Skeletal muscle satellite cell (primary cell): ENCODE results near the gene APOL6.
"Not testable (repeated sequence)": the region's sequence is repeated elsewhere in the genome, so short reads cannot be mapped to it uniquely, and the experiment has no call there.

ENCODE experiments used
- H3K27me3 ChIP-seq: 2 replicates; pipeline ENCODE4 v1.7.0; 2013; ENCODE audit warnings: low read length; ENCODE audit not compliant: control insufficient read depth, insufficient read depth
- H3K36me3 ChIP-seq: 2 replicates; pipeline ENCODE4 v1.7.0; 2013; ENCODE audit warnings: mild to moderate bottlenecking, control low read depth, low read length; ENCODE audit not compliant: insufficient read depth
- H3K4me1 ChIP-seq: 2 replicates; pipeline ENCODE4 v1.7.0; 2013; ENCODE audit warnings: low read length; ENCODE audit not compliant: control insufficient read depth, insufficient read depth
- H3K4me2 ChIP-seq: 2 replicates; pipeline ENCODE4 v1.7.0; 2013; ENCODE audit warnings: mild to moderate bottlenecking, low read length
- H3K4me3 ChIP-seq: 2 replicates; pipeline ENCODE4 v1.7.0; 2013; ENCODE audit warnings: low read length
- H3K9ac ChIP-seq: 2 replicates; pipeline ENCODE4 v1.7.0; 2013; ENCODE audit warnings: mild to moderate bottlenecking, low read depth, low read length, moderate library complexity
- H3K9me3 ChIP-seq: replicated peaks from 2 replicates; pipeline ENCODE4 v1.7.0; 2013; ENCODE audit warnings: mild to moderate bottlenecking, control low read depth, low read length

The APOL6 gene

DNA sequence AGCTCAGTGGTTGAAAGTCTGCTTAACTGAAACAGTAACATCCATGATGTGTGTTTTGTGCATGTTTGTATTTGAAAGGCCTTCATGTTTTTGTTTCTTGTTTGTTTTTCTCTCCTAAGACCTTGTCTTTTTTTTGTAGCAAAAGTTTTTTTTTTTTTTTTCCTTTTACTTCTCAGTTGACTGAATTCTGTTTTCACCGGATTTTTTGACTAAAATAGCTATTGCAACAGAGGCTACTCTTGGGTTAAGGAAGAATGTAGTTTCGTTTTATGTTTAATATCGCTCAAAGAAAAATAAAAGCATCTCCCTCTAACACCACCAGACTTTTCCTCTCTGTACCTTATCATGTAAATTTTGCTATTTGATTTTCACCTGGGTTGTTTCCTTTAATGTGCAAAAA lies 15.1 kb downstream of the APOL6 start:
- Histone ChIP-seq H3K9me3 (peaks cover 3% of the 10 kb centered on the region), H3K4me3 (no peak overlapping the region), H3K36me3 (peaks cover 3% of the 10 kb centered on the region), H3K27me3 (no peaks in the 10 kb centered on the region), H3K4me1 (peaks cover 12% of the 10 kb centered on the region), H3K9ac (no peak overlapping the region), H3K4me2 (peak overlapping the region; percentile 71)

DNA sequence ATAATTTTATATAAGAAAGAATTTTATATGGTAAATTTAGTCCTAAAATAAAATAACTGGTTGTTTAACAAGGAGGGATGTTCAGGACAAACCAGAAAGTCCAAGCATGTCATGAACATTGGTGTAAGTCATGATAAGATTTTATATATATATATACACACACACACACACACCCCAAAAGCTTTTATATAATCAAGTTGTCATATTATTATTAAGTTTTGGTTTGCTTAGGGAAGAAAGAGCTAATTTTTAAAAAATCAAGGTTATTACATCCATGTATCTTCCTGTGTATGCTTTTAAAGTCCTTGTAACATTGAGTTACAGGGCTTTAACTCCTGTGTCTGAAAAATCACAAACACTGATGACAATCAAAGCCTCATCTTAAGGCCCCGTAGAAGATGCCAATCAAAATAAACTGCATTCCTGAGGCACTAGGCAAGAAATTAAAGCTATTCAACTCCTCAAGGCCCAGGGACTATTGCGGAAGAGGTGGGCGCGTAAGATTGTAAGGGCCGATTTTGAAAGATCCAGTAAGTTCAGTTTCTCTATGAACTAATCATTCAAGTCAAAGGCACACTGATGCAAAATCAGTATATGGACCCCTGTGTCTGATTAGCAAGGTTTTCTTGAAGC lies 16.8 kb downstream of the APOL6 start:
- Histone ChIP-seq H3K9ac (no peak overlapping the region), H3K27me3 (no peaks in the 10 kb centered on the region), H3K4me3 (no peak overlapping the region), H3K4me2 (no peak overlapping the region), H3K9me3 (peaks cover 3% of the 10 kb centered on the region), H3K4me1 (peaks cover 12% of the 10 kb centered on the region), H3K36me3 (no peaks in the 10 kb centered on the region)

DNA sequence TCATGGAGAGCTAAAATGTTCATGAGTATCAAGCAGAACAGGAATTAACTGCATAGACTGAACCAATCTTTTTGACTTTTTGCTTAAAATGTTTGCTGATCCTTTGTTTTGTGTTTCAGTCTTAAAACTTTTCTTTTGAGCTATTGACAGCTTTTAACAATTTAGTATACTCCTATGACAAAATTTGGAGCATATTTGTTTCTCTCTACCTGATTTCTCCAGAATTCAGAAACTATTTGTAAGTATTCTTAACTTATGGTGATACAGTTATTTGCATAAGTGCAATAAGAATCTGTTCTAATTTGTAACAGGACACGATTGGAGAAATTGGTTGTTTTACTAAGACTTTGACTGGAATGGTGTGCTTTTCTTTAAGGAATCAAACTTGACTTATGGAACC lies 18.5 kb downstream of the APOL6 start:
- H3K4me2 ChIP-seq, H3K4me3 ChIP-seq, H3K27me3 ChIP-seq, H3K9me3 ChIP-seq, H3K9ac ChIP-seq, H3K36me3 ChIP-seq, H3K4me1 ChIP-seq: not testable (repeated sequence)

DNA sequence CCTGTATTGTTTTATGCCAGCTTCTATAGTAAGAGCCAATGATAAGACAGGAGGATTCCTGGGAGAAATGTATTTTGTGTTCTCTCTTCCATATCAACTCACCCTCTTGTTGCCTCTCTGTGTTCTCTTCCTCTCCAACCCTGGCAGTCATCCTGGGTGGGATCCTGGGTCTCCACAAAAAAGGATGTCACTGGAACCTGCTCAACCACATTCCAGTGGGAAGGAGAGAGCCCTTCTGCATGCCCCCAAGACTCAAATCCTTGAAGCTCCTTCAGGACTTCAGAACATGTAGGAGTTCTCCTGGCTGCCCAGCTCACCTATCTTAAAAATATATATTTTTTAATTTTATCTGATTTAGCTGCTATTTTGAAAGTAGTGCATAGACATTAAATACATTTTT lies 26.1 kb downstream of the APOL6 start:
- H3K4me2 ChIP-seq = no peak overlapping the region
- H3K27me3 ChIP-seq = peaks cover 5% of the 10 kb centered on the region
- no peak overlapping the region for H3K4me3 ChIP-seq
- no peaks in the 10 kb centered on the region for H3K9me3 ChIP-seq
- H3K9ac ChIP-seq = no peak overlapping the region
- H3K36me3 ChIP-seq = no peaks in the 10 kb centered on the region
- H3K4me1 ChIP-seq = no peaks in the 10 kb centered on the region

- H3K4me2 ChIP-seq, H3K4me3 ChIP-seq, H3K9me3 ChIP-seq, H3K9ac ChIP-seq, H3K27me3 ChIP-seq, H3K4me1 ChIP-seq, H3K36me3 ChIP-seq: not testable (repeated sequence)
Observed at GRCh38 chr22:35676065-35676464, 27.8 kb downstream of the APOL6 start.

GRCh38 chr22:35677460-35678187 lies 29.4 kb downstream of the APOL6 start:
- Histone ChIP-seq H3K27me3 (peaks cover 5% of the 10 kb centered on the region), H3K9ac (no peak overlapping the region), H3K4me1 (no peaks in the 10 kb centered on the region), H3K4me3 (no peak overlapping the region), H3K36me3 (no peaks in the 10 kb centered on the region), H3K4me2 (no peak overlapping the region), H3K9me3 (no peaks in the 10 kb centered on the region)

GRCh38 chr22:35678836-35679235 lies 30.6 kb downstream of the APOL6 start:
- Histone ChIP-seq H3K27me3 (peaks cover 5% of the 10 kb centered on the region), H3K9me3 (no peaks in the 10 kb centered on the region), H3K4me1 (no peaks in the 10 kb centered on the region), H3K4me2 (no peak overlapping the region), H3K36me3 (no peaks in the 10 kb centered on the region), H3K9ac (no peak overlapping the region), H3K4me3 (no peak overlapping the region)

DNA sequence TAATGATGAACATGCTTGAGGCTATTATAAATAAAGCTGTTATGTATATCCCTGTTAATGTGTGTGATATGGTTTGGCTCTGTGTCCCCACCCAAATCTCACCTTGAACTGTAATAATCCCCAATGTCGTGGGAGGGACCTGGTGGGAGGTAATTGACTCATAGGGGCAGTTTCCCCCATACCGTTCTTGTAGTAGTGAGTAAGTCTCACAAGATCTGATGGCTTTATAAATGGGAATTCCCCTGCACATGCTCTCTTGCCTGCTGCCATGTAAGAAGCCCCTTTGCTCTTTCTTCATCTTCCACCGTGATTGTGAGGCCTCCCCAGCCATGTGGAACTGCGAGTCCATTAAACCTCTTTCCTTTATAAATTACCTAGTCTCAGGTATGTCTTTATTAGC lies 31.2 kb downstream of the APOL6 start:
- H3K4me3 ChIP-seq, H3K4me2 ChIP-seq, H3K4me1 ChIP-seq, H3K27me3 ChIP-seq, H3K9ac ChIP-seq, H3K9me3 ChIP-seq, H3K36me3 ChIP-seq: not testable (repeated sequence)

GRCh38 chr22:35681454-35682052 lies 33.3 kb downstream of the APOL6 start:
- H3K36me3 ChIP-seq = no peaks in the 10 kb centered on the region
- H3K4me1 ChIP-seq = no peaks in the 10 kb centered on the region
- peaks cover 5% of the 10 kb centered on the region for H3K27me3 ChIP-seq
- no peaks in the 10 kb centered on the region for H3K9me3 ChIP-seq
- no peak overlapping the region for H3K9ac ChIP-seq
- H3K4me2 ChIP-seq = no peak overlapping the region
- no peak overlapping the region for H3K4me3 ChIP-seq

- Histone ChIP-seq H3K36me3 (no peaks in the 10 kb centered on the region), H3K4me1 (no peaks in the 10 kb centered on the region), H3K27me3 (no peaks in the 10 kb centered on the region), H3K9me3 (no peaks in the 10 kb centered on the region), H3K9ac (no peak overlapping the region), H3K4me3 (no peak overlapping the region), H3K4me2 (no peak overlapping the region)
Observed at GRCh38 chr22:35683560-35683959, 35.3 kb downstream of the APOL6 start.

- Histone ChIP-seq H3K4me3 (no peak overlapping the region), H3K4me1 (no peaks in the 10 kb centered on the region), H3K9me3 (no peaks in the 10 kb centered on the region), H3K27me3 (no peaks in the 10 kb centered on the region), H3K4me2 (no peak overlapping the region), H3K36me3 (no peaks in the 10 kb centered on the region), H3K9ac (no peak overlapping the region)
Observed at GRCh38 chr22:35684270-35684700, 36.0 kb downstream of the APOL6 start.

GRCh38 chr22:35684732-35685131 lies 36.5 kb downstream of the APOL6 start:
- Histone ChIP-seq H3K9ac (no peak overlapping the region), H3K27me3 (no peaks in the 10 kb centered on the region), H3K36me3 (no peaks in the 10 kb centered on the region), H3K4me3 (no peak overlapping the region), H3K9me3 (no peaks in the 10 kb centered on the region), H3K4me1 (no peaks in the 10 kb centered on the region), H3K4me2 (no peak overlapping the region)
